GM12801 (cell line): ENCODE measurements around the gene FAT1.

Experiments
- TF ChIP-seq, protein P1 (sequence below): IDR thresholded peaks from one replicate; pipeline ENCODE4 v1.5.1; 2011; ENCODE audit warnings: control low read depth; ENCODE audit not compliant: insufficient read length; ENCODE audit errors: extremely low read depth

FAT1 gene

GRCh38 chr4:186581421-186581820 is 142.2 kb downstream of the FAT1 start:
- TF ChIP-seq, protein P1, sequence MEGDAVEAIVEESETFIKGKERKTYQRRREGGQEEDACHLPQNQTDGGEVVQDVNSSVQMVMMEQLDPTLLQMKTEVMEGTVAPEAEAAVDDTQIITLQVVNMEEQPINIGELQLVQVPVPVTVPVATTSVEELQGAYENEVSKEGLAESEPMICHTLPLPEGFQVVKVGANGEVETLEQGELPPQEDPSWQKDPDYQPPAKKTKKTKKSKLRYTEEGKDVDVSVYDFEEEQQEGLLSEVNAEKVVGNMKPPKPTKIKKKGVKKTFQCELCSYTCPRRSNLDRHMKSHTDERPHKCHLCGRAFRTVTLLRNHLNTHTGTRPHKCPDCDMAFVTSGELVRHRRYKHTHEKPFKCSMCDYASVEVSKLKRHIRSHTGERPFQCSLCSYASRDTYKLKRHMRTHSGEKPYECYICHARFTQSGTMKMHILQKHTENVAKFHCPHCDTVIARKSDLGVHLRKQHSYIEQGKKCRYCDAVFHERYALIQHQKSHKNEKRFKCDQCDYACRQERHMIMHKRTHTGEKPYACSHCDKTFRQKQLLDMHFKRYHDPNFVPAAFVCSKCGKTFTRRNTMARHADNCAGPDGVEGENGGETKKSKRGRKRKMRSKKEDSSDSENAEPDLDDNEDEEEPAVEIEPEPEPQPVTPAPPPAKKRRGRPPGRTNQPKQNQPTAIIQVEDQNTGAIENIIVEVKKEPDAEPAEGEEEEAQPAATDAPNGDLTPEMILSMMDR = no peak

DNA sequence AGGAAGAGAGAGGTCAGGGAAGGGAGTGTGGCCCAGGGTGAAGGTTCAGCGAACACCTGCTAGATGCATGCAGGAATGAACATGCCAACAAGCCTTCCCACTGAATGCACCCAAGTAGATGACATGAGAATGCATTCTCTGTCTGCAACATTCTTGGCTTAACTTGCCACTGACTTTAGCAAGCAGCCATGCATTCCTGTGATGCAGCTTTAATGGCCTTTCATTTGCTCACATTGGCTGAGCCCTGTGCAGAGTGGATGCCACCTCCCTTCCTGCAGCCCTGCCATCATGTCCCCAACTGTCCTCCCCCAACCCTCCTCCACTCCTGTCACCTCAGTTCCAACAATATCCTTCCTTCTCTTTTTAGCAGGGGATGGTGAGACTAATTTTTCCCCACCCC is 143.0 kb downstream of the FAT1 start:
- TF ChIP-seq, protein P1 = no peak

DNA sequence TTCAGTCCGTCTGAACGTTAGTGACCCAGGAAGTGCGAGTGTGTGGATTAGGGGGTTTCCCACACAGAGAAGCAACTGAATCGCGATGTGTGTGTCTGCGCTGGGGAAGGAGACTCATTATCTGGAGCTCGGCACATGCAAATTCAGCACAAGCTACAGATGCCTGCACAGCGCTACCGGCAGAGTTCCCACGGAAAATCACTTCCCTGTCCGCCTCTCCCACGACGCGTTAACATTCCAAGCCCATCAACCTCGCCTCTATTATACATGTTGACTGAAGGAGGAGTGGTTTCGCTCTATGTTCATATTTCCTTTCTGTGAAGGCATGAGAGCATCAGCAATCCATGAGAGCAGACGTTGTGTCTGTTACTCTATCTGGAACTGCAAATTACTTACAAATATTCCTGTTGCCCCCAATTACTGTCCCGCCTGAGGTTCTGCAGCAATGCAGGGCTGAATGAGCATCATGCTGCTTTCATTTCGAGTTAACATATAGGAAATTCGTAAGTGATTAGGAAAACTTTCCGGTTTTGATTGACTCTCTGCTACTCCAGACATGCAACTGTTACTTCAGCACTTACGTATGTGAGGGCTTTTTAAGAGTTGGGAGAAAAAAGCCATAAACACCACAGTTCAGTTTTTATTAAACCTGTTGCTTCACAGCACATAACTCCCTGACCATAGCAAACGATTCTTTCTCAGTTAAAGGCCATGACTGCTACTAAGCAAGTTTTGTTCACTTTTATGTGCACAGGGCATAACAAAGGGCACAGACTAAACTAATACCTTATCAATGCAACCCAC is 153.3 kb downstream of the FAT1 start:
- TF ChIP-seq, protein P1 = no peak

DNA sequence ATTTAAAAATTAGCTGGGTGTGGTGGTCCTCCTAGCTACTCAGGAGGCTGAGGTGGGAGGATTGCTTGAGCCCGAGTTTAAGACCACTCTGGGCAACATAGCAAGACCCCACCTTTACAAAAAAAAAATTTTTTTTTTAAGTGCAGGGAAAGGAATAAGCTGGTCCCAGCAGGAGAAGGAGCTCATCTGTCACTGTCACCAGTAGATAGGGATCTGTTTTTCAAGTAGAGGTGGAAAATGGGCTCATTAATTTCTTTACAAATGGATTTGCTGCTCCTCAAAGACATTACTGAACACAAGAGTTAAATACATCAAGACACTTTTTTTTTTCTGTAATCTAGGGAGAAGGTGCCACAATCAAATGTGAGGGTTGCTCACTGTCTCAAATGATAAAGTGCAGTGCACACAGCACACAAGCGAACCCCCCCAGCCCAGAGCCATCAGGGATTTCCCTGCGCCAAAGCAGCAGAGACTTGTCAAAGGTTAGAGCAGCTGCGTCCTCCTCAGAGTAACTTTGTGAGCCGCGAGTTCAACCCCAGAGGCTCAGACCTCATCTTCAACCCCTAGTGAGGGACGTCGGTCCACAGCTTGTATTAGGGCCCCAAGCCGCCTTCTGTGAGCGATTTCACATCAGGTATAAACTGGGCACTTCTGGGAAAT is 154.0 kb downstream of the FAT1 start:
- TF ChIP-seq, protein P1 = no peak

DNA sequence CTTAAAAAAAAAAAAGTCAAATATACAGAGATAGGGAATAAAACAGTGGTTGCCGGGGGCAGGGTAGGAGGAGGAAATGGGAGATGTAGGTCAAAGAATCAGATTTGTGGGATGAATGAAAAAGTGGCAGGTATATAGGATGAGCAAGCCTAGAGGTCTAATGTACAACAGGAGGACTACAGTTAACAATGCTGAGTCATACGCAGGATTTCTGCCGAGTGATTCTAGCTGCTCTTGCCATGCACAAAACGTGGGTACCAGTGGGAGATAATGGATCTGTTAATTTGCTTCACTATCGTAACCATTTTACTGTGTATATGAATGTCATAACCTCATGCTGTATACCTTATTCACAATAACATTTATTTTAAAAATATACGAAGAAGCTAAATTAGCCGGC is 157.6 kb downstream of the FAT1 start:
- TF ChIP-seq, protein P1 = no peak

GRCh38 chr4:186563761-186564160 is 159.9 kb downstream of the FAT1 start:
- TF ChIP-seq, protein P1 = no peak

DNA sequence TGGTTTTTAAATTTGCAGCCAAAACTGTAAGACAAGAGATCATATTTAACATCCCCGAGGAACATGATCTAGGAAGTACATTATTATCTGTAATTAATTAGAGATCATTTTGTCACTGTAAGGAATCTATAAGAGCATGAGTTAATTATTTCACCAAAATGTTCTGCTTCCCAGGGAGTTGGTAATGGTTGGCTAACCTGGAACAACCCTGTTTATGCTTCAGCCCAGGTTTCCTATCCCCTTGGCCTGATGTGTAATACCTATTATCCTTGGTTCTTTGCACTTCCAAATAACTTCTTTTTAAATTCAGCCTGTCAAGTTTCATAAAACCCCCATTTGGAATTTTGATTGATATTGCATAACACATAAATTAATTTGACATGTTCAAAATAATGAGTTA is 161.9 kb downstream of the FAT1 start:
- TF ChIP-seq, protein P1 = no peak
